ENCODE data around the gene MCU. TPM values are rescaled to one million over a fixed set of nuclear protein-coding genes. Genes with fewer than 3 reads are reported as not detected.
"Not testable (repeated sequence)": the region's sequence is repeated elsewhere in the genome, so short reads cannot be mapped to it uniquely, and the experiment has no call there.

MCU gene
- polyA plus RNA-seq, 2 donors = 17.8 to 36.0 TPM

- Histone ChIP-seq H3K4me3 (ENCODE audit: low read depth in 1 of 2, low read length in 2 of 2) (no peak overlapping the region), H3K27ac (ENCODE audit: low read depth in 2 of 2, low read length in 1 of 2) (no peak overlapping the region), H3K27me3 (ENCODE audit: control insufficient read depth in 1 of 2, insufficient read depth in 2 of 2, low read length in 2 of 2) (no peaks in the 10 kb centered on the region), H3K9me3 (ENCODE audit: control insufficient read depth in 2 of 2, insufficient read depth in 1 of 2, low read depth in 1 of 2, low read length in 1 of 2) (no peaks in the 10 kb centered on the region), H3K4me1 (ENCODE audit: control insufficient read depth in 2 of 2, insufficient read depth in 2 of 2, low read length in 1 of 2) (no peaks in the 10 kb centered on the region), H3K36me3 (ENCODE audit: control insufficient read depth in 2 of 2, insufficient read depth in 2 of 2, low read length in 1 of 2) (no peaks in the 10 kb centered on the region)
- 84 to 87% methylated on average over 6 of the region's 6 CpGs for WGBS, 2 donors
Observed at GRCh38 chr10:72906446-72906845, 214.5 kb downstream of the MCU start.

- Histone ChIP-seq H3K27me3 (ENCODE audit: control insufficient read depth in 1 of 2, insufficient read depth in 2 of 2, low read length in 2 of 2) (no peaks in the 10 kb centered on the region), H3K36me3 (ENCODE audit: control insufficient read depth in 2 of 2, insufficient read depth in 2 of 2, low read length in 1 of 2) (no peaks in the 10 kb centered on the region)
Observed at GRCh38 chr10:72910705-72911104, 218.8 kb downstream of the MCU start.

GRCh38 chr10:72911758-72912157 is 219.8 kb downstream of the MCU start:
- H3K27me3 ChIP-seq (ENCODE audit: control insufficient read depth in 1 of 2, insufficient read depth in 2 of 2, low read length in 2 of 2) = no peaks in the 10 kb centered on the region
- no peak overlapping the region for H3K4me3 ChIP-seq (ENCODE audit: low read depth in 1 of 2, low read length in 2 of 2)
- H3K36me3 ChIP-seq (ENCODE audit: control insufficient read depth in 2 of 2, insufficient read depth in 2 of 2, low read length in 1 of 2) = no peaks in the 10 kb centered on the region
- no peaks in the 10 kb centered on the region for H3K9me3 ChIP-seq (ENCODE audit: control insufficient read depth in 2 of 2, insufficient read depth in 1 of 2, low read depth in 1 of 2, low read length in 1 of 2)
- H3K27ac ChIP-seq (ENCODE audit: low read depth in 2 of 2, low read length in 1 of 2) = no peak overlapping the region
- WGBS, 2 donors = 83 to 90% methylated on average over 2 of the region's 2 CpGs
- H3K4me1 ChIP-seq (ENCODE audit: control insufficient read depth in 2 of 2, insufficient read depth in 2 of 2, low read length in 1 of 2) = no peaks in the 10 kb centered on the region

More at GRCh38 chr10:72910705-72911104, 218.8 kb downstream of the MCU start:
- H3K27ac ChIP-seq (ENCODE audit: low read depth in 2 of 2, low read length in 1 of 2) = no peak overlapping the region
- no peak overlapping the region for H3K4me3 ChIP-seq (ENCODE audit: low read depth in 1 of 2, low read length in 2 of 2)
- no peaks in the 10 kb centered on the region for H3K9me3 ChIP-seq (ENCODE audit: control insufficient read depth in 2 of 2, insufficient read depth in 1 of 2, low read depth in 1 of 2, low read length in 1 of 2)
- no peaks in the 10 kb centered on the region for H3K4me1 ChIP-seq (ENCODE audit: control insufficient read depth in 2 of 2, insufficient read depth in 2 of 2, low read length in 1 of 2)

GRCh38 chr10:72912736-72913135 is 220.8 kb downstream of the MCU start:
- H3K4me3 ChIP-seq (ENCODE audit: low read depth in 1 of 2, low read length in 2 of 2) = no peak overlapping the region
- H3K4me1 ChIP-seq (ENCODE audit: control insufficient read depth in 2 of 2, insufficient read depth in 2 of 2, low read length in 1 of 2) = no peaks in the 10 kb centered on the region
- no peaks in the 10 kb centered on the region for H3K27me3 ChIP-seq (ENCODE audit: control insufficient read depth in 1 of 2, insufficient read depth in 2 of 2, low read length in 2 of 2)
- no peaks in the 10 kb centered on the region for H3K36me3 ChIP-seq (ENCODE audit: control insufficient read depth in 2 of 2, insufficient read depth in 2 of 2, low read length in 1 of 2)
- H3K27ac ChIP-seq (ENCODE audit: low read depth in 2 of 2, low read length in 1 of 2) = no peak overlapping the region
- H3K9me3 ChIP-seq (ENCODE audit: control insufficient read depth in 2 of 2, insufficient read depth in 1 of 2, low read depth in 1 of 2, low read length in 1 of 2) = no peaks in the 10 kb centered on the region
- WGBS, 2 donors = 89 to 93% methylated on average over 4 of the region's 4 CpGs

- no peaks in the 10 kb centered on the region for H3K27me3 ChIP-seq (ENCODE audit: control insufficient read depth in 1 of 2, insufficient read depth in 2 of 2, low read length in 2 of 2)
- H3K9me3 ChIP-seq (ENCODE audit: control insufficient read depth in 2 of 2, insufficient read depth in 1 of 2, low read depth in 1 of 2, low read length in 1 of 2) = no peaks in the 10 kb centered on the region
- no peak overlapping the region for H3K27ac ChIP-seq (ENCODE audit: low read depth in 2 of 2, low read length in 1 of 2)
- H3K4me3 ChIP-seq (ENCODE audit: low read depth in 1 of 2, low read length in 2 of 2) = no peak overlapping the region
- WGBS, 2 donors = 80 to 84% methylated on average over 7 of the region's 7 CpGs
- no peaks in the 10 kb centered on the region for H3K36me3 ChIP-seq (ENCODE audit: control insufficient read depth in 2 of 2, insufficient read depth in 2 of 2, low read length in 1 of 2)
- H3K4me1 ChIP-seq (ENCODE audit: control insufficient read depth in 2 of 2, insufficient read depth in 2 of 2, low read length in 1 of 2) = no peaks in the 10 kb centered on the region
Observed at GRCh38 chr10:72913287-72913686, 221.3 kb downstream of the MCU start.

GRCh38 chr10:72917201-72917600 is 225.3 kb downstream of the MCU start:
- not testable (repeated sequence) for H3K4me1 ChIP-seq (ENCODE audit: control insufficient read depth in 2 of 2, insufficient read depth in 2 of 2, low read length in 1 of 2); H3K36me3 ChIP-seq (ENCODE audit: control insufficient read depth in 2 of 2, insufficient read depth in 2 of 2, low read length in 1 of 2); H3K9me3 ChIP-seq (ENCODE audit: control insufficient read depth in 2 of 2, insufficient read depth in 1 of 2, low read depth in 1 of 2, low read length in 1 of 2); H3K27me3 ChIP-seq (ENCODE audit: control insufficient read depth in 1 of 2, insufficient read depth in 2 of 2, low read length in 2 of 2); H3K27ac ChIP-seq (ENCODE audit: low read depth in 2 of 2, low read length in 1 of 2); H3K4me3 ChIP-seq (ENCODE audit: low read depth in 1 of 2, low read length in 2 of 2)
- WGBS, 2 donors = 72 to 73% methylated on average over 3 of the region's 3 CpGs

- not testable (repeated sequence) for H3K36me3 ChIP-seq (ENCODE audit: control insufficient read depth in 2 of 2, insufficient read depth in 2 of 2, low read length in 1 of 2); H3K27ac ChIP-seq (ENCODE audit: low read depth in 2 of 2, low read length in 1 of 2); H3K4me3 ChIP-seq (ENCODE audit: low read depth in 1 of 2, low read length in 2 of 2); H3K9me3 ChIP-seq (ENCODE audit: control insufficient read depth in 2 of 2, insufficient read depth in 1 of 2, low read depth in 1 of 2, low read length in 1 of 2); H3K27me3 ChIP-seq (ENCODE audit: control insufficient read depth in 1 of 2, insufficient read depth in 2 of 2, low read length in 2 of 2); H3K4me1 ChIP-seq (ENCODE audit: control insufficient read depth in 2 of 2, insufficient read depth in 2 of 2, low read length in 1 of 2)
- WGBS, 2 donors = 77 to 79% methylated on average over 2 of the region's 2 CpGs
Observed at GRCh38 chr10:72917803-72918332, 225.9 kb downstream of the MCU start.

GRCh38 chr10:72918352-72918751 is 226.4 kb downstream of the MCU start:
- no peaks in the 10 kb centered on the region for H3K9me3 ChIP-seq (ENCODE audit: control insufficient read depth in 2 of 2, insufficient read depth in 1 of 2, low read depth in 1 of 2, low read length in 1 of 2)
- WGBS, 2 donors = 91% methylated on average over 8 of the region's 8 CpGs

GRCh38 chr10:72921147-72921683 is 229.3 kb downstream of the MCU start:
- 88 to 97% methylated on average over 1 of the region's 1 CpG for WGBS, 2 donors
- not testable (repeated sequence) for H3K9me3 ChIP-seq (ENCODE audit: control insufficient read depth in 2 of 2, insufficient read depth in 1 of 2, low read depth in 1 of 2, low read length in 1 of 2); H3K27me3 ChIP-seq (ENCODE audit: control insufficient read depth in 1 of 2, insufficient read depth in 2 of 2, low read length in 2 of 2); H3K4me3 ChIP-seq (ENCODE audit: low read depth in 1 of 2, low read length in 2 of 2); H3K4me1 ChIP-seq (ENCODE audit: control insufficient read depth in 2 of 2, insufficient read depth in 2 of 2, low read length in 1 of 2); H3K27ac ChIP-seq (ENCODE audit: low read depth in 2 of 2, low read length in 1 of 2); H3K36me3 ChIP-seq (ENCODE audit: control insufficient read depth in 2 of 2, insufficient read depth in 2 of 2, low read length in 1 of 2)

More at GRCh38 chr10:72918352-72918751, 226.4 kb downstream of the MCU start:
- H3K4me1 ChIP-seq (ENCODE audit: control insufficient read depth in 2 of 2, insufficient read depth in 2 of 2, low read length in 1 of 2) = no peaks in the 10 kb centered on the region
- no peaks in the 10 kb centered on the region for H3K36me3 ChIP-seq (ENCODE audit: control insufficient read depth in 2 of 2, insufficient read depth in 2 of 2, low read length in 1 of 2)
- no peak overlapping the region for H3K4me3 ChIP-seq (ENCODE audit: low read depth in 1 of 2, low read length in 2 of 2)
- no peak overlapping the region for H3K27ac ChIP-seq (ENCODE audit: low read depth in 2 of 2, low read length in 1 of 2)
- H3K27me3 ChIP-seq (ENCODE audit: control insufficient read depth in 1 of 2, insufficient read depth in 2 of 2, low read length in 2 of 2) = no peaks in the 10 kb centered on the region

- Histone ChIP-seq H3K27me3 (ENCODE audit: control insufficient read depth in 1 of 2, insufficient read depth in 2 of 2, low read length in 2 of 2) (no peaks in the 10 kb centered on the region), H3K4me1 (ENCODE audit: control insufficient read depth in 2 of 2, insufficient read depth in 2 of 2, low read length in 1 of 2) (no peaks in the 10 kb centered on the region), H3K36me3 (ENCODE audit: control insufficient read depth in 2 of 2, insufficient read depth in 2 of 2, low read length in 1 of 2) (no peaks in the 10 kb centered on the region), H3K9me3 (ENCODE audit: control insufficient read depth in 2 of 2, insufficient read depth in 1 of 2, low read depth in 1 of 2, low read length in 1 of 2) (no peaks in the 10 kb centered on the region), H3K27ac (ENCODE audit: low read depth in 2 of 2, low read length in 1 of 2) (no peak overlapping the region), H3K4me3 (ENCODE audit: low read depth in 1 of 2, low read length in 2 of 2) (no peak overlapping the region)
- WGBS, 2 donors = 95 to 96% methylated on average over 13 of the region's 13 CpGs
Observed at GRCh38 chr10:72924351-72924750, 232.4 kb downstream of the MCU start.

Data from esophagus (tissue), 2 donors.